GM18861 (cell line): ENCODE measurements around the gene CCDC43.
"Not testable (repeated sequence)": the region's sequence is repeated elsewhere in the genome, so short reads cannot be mapped to it uniquely, and the experiment has no call there.

Experiments used
- ATAC-seq: cut with Tn5 transposase; IDR thresholded peaks from one replicate; pipeline ENCODE4 v1.9.1; 2021; ENCODE audit not compliant: unreplicated experiment

Gene CCDC43

GRCh38 chr17:44672479-44673093 lies 17.0 kb downstream of the CCDC43 start:
- ATAC-seq: no peak

DNA sequence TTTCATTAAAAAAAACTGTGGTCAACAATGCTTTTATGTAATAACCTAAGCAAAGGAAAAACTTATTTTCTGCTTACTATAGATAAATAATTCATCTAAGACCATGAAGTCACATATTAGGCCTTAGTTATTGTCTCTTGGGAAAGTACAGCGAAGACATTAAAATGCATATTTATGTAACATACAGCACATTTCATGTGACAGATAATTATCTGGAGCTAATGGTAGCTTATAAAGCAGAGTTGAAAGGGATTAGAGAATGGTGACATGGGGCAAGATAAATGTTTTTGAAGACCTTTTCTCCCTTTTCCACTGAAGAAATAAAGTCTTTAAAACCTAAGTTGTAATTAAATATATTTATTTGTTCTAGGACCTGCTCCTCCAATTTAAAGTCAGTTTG lies 23.6 kb downstream of the CCDC43 start:
- ATAC-seq: no peak

DNA sequence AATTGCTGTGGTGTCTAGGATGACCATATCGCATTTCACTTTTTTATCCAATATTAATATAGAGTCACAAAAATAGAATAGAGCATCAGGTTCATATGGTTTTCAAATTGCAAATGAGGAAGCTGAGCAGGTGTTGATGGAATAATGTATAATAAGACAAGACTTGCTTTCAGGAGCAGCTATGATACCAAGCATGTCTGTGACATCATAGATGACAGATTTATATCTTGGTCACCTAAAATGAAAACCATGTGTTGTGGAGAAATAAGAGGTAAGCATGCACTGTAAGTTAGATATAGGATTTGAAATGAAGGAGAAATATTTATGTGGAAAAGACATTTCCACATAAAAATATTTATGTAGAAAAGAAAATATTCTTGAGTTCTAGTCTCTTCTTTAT lies 24.7 kb downstream of the CCDC43 start:
- ATAC-seq: no peak

GRCh38 chr17:44663095-44663494 lies 26.5 kb downstream of the CCDC43 start:
- no peak for ATAC-seq

DNA sequence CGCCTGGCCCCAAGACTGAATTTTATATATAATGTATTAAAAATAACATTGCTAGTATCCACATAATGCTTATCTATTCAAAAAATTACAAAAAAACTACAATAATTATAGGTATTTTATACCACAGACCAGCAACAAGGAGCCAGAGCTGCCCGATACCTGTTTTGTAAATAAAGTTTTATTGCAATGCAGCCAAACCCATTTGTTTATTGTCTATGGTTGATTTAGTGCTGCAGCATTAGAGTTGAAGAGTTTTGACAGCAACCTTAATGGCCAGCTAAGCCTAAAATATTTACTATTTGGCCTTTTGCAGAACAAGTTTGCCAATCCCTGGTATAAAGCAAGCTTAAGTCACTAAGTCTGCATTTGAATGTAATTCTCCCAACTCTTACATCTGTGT lies 27.7 kb downstream of the CCDC43 start:
- no peak for ATAC-seq

DNA sequence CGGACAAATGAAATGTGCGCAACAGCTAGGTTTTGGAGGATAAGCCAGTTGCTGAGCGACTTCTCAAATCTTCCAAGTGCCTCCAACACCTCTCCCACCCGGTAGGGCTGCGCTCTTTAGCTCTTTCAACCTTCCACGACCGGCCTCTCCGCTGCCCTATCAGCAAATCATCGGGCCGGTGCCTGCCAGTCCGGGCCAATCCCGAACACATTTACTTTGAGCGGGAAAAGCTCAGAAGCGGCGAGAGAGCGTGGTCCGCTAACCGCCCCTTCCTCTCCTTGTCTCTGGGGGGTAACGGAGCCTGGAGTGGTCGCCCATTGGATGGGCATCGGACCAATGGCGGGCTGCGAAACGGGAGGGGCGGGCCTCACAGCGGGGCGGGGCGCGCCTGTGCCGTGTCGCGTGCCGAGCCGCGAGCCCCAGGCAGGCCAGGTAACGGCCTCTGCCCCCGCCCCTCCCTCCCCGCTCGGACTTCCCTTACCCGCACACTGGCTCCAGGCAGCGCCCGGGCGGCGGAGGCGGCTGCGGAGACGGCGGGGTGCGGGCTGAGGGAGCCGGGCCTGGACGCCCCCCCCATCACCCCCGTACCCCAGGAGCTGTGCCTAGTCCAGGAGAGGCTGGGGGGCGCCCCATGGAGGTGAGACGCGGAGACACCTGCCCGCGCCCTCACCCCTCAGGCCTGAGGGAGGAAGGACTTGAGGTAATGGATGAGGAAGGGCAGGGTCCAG lies 33.4 kb downstream of the CCDC43 start, which contains the start of gene MEIOC:
Gene MEIOC (plus strand): TSS at position 486 of the 728 bp plus-strand sequence. CDS start 146 bp downstream, at position 632.
- no peak for ATAC-seq

- ATAC-seq: no peak
These were observed 35.6 kb downstream of the CCDC43 start for GRCh38 chr17:44653954-44654353.

DNA sequence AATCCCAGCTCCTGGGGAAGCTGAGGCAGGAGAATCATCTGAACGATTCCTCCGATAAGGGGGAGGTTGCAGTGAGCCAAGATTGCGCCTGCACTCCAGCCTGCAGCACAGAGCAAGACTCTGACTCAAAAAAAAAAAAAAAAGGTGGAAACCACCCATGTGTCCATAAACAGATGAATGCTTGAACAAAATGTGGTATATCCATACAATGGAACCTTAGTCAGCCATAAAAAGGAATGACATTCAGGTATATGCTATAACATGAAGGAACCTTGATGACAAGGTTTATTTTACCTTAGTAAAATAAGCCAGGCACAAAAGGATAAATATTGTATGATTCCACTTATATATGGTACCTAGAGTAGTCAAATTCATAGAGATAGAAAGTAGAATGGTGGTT lies 36.2 kb downstream of the CCDC43 start:
- no peak for ATAC-seq

DNA sequence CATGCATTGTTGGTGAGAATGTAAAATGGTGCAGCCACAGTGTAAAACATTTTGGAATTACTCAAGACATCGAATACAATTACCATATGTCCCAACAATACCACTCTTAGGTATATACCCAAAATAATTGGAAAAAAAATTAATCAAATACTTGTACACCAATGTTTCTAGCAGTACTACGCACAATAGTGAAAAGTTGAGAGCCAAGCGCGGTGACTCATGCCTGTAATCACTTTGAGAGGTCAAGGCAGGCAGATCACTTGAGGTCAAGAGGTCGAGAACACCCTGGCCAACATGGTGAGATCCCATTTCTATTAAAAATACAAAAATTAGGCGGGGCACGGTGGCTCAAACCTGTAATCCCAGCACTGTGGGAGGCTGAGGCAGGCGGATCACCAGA lies 36.8 kb downstream of the CCDC43 start:
- ATAC-seq: no peak

DNA sequence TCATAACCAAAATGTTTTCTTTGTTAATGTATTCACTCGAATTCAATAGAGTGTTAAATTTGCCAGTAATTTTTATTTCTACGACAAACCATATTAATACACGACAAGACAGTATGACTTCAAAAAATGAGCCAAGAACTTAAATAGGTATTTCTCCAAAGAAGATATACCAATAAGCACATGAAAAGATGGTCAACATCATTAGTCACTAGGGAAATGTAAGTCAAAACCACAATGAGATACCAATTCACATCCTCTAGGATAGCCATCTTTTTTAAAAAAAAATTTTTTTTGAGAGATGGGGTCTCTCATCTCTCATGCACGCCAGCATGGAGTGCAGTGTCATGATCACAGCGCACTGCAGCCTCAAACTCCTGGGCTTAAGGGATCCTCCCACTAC lies 38.3 kb downstream of the CCDC43 start:
- ATAC-seq: no peak

GRCh38 chr17:44648963-44649362 lies 40.6 kb downstream of the CCDC43 start:
- no peak for ATAC-seq

GRCh38 chr17:44647736-44648135 lies 41.8 kb downstream of the CCDC43 start:
- no peak for ATAC-seq

DNA sequence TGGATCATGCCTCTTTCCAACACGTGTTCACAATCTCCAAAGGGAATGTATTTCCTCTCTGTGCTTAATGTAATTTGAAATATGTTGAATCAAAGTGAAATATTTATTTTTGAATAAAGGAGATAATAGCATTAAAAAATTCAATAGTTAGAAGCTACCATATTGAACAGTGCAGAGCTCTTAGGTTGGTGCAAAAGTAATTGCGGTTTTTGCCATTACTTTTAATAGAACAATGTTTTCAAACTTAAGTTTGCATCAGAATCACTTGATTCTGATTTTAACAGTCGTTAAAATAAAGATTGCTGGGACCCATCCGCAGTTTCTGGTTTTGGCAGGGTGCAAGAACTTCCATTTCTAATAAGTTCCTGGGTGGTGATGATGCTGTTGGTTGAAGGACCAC lies 43.3 kb downstream of the CCDC43 start:
- no peak for ATAC-seq

DNA sequence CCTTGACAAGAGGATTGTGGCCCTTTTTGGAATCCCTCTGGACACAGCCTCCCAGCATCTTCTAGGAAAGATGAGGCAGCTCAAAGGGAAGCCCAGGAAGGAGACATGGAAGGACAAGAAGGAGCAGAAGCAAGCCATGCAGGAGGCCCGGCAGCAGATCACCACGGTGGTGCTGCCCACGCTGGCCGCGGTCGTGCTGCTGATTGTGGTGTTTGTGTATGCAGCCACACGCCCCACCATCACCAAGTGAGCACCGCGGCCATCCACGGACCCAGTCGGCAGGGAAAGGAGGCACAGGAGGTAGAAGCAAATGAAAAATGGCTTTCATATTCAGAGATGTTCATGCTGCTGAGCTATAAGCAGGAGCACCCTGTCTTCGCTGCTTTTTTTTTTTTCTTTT lies 44.2 kb downstream of the CCDC43 start:
- no peak for ATAC-seq

- no peak for ATAC-seq
These were observed 46.7 kb downstream of the CCDC43 start for GRCh38 chr17:44642834-44643233.

DNA sequence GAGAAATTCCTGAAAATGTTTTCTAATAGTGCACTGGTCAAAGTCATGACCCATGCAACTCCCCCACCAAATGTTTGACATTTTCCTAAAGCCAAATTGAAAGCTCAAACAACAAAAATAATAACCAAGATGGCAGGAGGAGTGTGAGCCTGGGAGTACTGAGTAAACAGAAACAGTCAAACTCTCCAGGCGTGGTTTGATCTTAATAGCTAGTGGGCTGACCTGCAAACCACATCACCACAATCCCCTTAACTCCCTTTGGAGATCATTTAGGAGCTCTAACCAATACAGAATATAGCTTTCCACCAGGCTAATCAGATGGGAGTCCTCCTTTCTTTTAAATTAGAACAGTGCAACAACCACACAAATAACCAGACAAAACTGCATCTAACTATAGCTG lies 52.5 kb downstream of the CCDC43 start:
- no peak for ATAC-seq

GRCh38 chr17:44636562-44636961 lies 53.0 kb downstream of the CCDC43 start:
- ATAC-seq: no peak

- ATAC-seq: not testable (repeated sequence)
These were observed 55.2 kb downstream of the CCDC43 start for GRCh38 chr17:44634401-44634800.

GRCh38 chr17:44633998-44634397 lies 55.6 kb downstream of the CCDC43 start:
- ATAC-seq: no peak

GRCh38 chr17:44630703-44631102 lies 58.9 kb downstream of the CCDC43 start:
- ATAC-seq: no peak

DNA sequence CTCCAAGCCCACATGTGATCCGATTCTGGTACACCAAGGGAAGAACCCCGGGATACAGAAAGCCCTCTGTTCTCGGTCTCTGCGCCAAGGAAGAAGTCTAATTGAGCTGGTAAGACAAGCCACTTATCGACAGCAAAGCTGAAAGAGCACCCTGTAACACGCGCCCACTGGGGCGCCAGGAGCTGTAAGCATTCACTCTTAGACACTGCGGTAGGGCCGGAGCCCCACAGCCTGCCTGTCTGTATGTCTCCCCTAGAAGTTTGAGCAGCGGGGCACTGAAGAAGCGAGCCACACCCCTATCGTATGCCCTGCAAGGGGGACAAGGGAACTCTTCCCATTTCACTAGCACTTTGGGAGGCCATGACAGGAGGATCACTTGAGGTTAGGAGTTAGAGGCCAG lies 60.3 kb downstream of the CCDC43 start:
- no peak for ATAC-seq

- ATAC-seq: no peak
These were observed 61.1 kb downstream of the CCDC43 start for GRCh38 chr17:44628243-44629188.
